GM18907 (cell line): Measurements from ENCODE around the gene MOB3B.

Experiments
- ATAC-seq: cut with Tn5 transposase; IDR thresholded peaks from one replicate; pipeline ENCODE4 v1.9.1; 2021; ENCODE audit warnings: mild to moderate bottlenecking, moderate library complexity; ENCODE audit not compliant: unreplicated experiment

Gene MOB3B

GRCh38 chr9:27297050-27297449 is 232.6 kb downstream of the MOB3B start, which contains the start of gene EQTN:
EQTN (minus strand) TSS chr9:27297150; CDS start chr9:27297055, 95 bp downstream.
- no peak for ATAC-seq

GRCh38 chr9:27293996-27294395 is 235.6 kb downstream of the MOB3B start:
- no peak for ATAC-seq

GRCh38 chr9:27292659-27293405 is 236.8 kb downstream of the MOB3B start:
- no peak for ATAC-seq

GRCh38 chr9:27291292-27291691 is 238.3 kb downstream of the MOB3B start:
- no peak for ATAC-seq

GRCh38 chr9:27282269-27282668 is 247.3 kb downstream of the MOB3B start:
- ATAC-seq, result no peak

- ATAC-seq, result no peak
These were observed 248.8 kb downstream of the MOB3B start for GRCh38 chr9:27280860-27281259.

- ATAC-seq, result no peak
These were observed 249.4 kb downstream of the MOB3B start for GRCh38 chr9:27280249-27280648.

GRCh38 chr9:27279611-27280010 is 250.0 kb downstream of the MOB3B start:
- ATAC-seq, result no peak

- no peak for ATAC-seq
These were observed 251.2 kb downstream of the MOB3B start for GRCh38 chr9:27278374-27278773.

GRCh38 chr9:27276193-27277030 is 253.2 kb downstream of the MOB3B start:
- no peak for ATAC-seq
